GM12878 (cell line): Measurements from ENCODE around the gene LATS2. TPM values are rescaled to one million over a fixed set of nuclear protein-coding genes. Genes with fewer than 3 reads are reported as not detected.

Experiments used
- ATAC-seq: fragments of 200-7000 bp; cut with Tn5 transposase; 3 replicates; pipeline ENCODE4 v1.9.1; 2020; ENCODE audit warnings: mild to moderate bottlenecking, moderate library complexity
- BruUV-seq: library from RNA; stranded (reverse); fragments of 400-500 nt; replicated peaks from 2 replicates; lab custom pipeline; 2021; lab: Mats Ljungman, UMichigan
- CTCF ChIA-PET: fragments of 300-600 bp; sonication (Branson Sonifier 250); formaldehyde crosslinking; extraction: SDS; loops from one replicate; lab custom pipeline; 2021; ENCODE audit warnings: inconsistent platforms; lab: Yijun Ruan, JAX
- POLR2A ChIA-PET: fragments of 350-600 bp; formaldehyde crosslinking; extraction: SDS; loops from one replicate; lab custom pipeline; 2021; ENCODE audit warnings: inconsistent platforms; lab: Charles Lee
- RAD21 ChIA-PET: fragments of 300-600 bp; sonication (Branson Sonifier 250); formaldehyde crosslinking; loops from one replicate; lab custom pipeline; 2023; ENCODE audit warnings: antibody characterized with exemption; ENCODE audit not compliant: unreplicated experiment; lab: Charles Lee
- SMC1A ChIA-PET: fragments of 300-600 bp; sonication (Branson Sonifier 250); formaldehyde crosslinking; loops from one replicate; lab custom pipeline; 2023; ENCODE audit not compliant: unreplicated experiment, uncharacterized antibody; lab: Charles Lee
- DNase-seq: peaks from one replicate; pipeline ENCODE4 v3.0.0-alpha.2; 2011; ENCODE audit warnings: low read depth, low spot score
- FAIRE-seq: peaks from 3 replicates; lab custom pipeline; 2011; peaks lifted over from hg19 to GRCh38; lab: Jason Lieb, UNC
- H2AFZ ChIP-seq: 2 replicates; pipeline ENCODE4 v1.6.0; 2011; ENCODE audit warnings: low read depth, low read length, control low read depth; ENCODE audit not compliant: control insufficient read depth
- H3K27ac ChIP-seq: 2 replicates; pipeline ENCODE4 v1.5.1; 2011; ENCODE audit warnings: control low read depth; ENCODE audit not compliant: control insufficient read depth, insufficient read depth
- H3K27me3 ChIP-seq, 2 experiments: replicated peaks in 1 of 2; 2 replicates each; pipeline versions ENCODE4 v1.6.0 to v1.6.1; 2011; ENCODE audit warnings: low read length in 1 of 2; ENCODE audit not compliant: control insufficient read depth in 2 of 2, insufficient read depth in 2 of 2
- H3K36me3 ChIP-seq, 2 experiments: 2 replicates each; pipeline ENCODE4 v1.5.1; 2011; ENCODE audit warnings: low read length in 1 of 2; ENCODE audit not compliant: control insufficient read depth in 2 of 2, insufficient read depth in 2 of 2
- H3K4me1 ChIP-seq: 2 replicates; pipeline ENCODE4 v1.6.1; 2011; ENCODE audit warnings: mild to moderate bottlenecking, low read length, moderate library complexity, mixed read lengths; ENCODE audit not compliant: control insufficient read depth, insufficient read depth
- H3K4me2 ChIP-seq: 2 replicates; pipeline ENCODE4 v1.6.0; 2011; ENCODE audit warnings: control low read depth; ENCODE audit not compliant: control insufficient read depth, insufficient read depth
- H3K4me3 ChIP-seq: fragments of 200-600 bp; sonication (generic); 2 replicates; pipeline ENCODE4 v1.5.1; 2016
- H3K79me2 ChIP-seq: 2 replicates; pipeline ENCODE4 v1.6.0; 2011; ENCODE audit warnings: low read length; ENCODE audit not compliant: control insufficient read depth, insufficient read depth
- H3K9ac ChIP-seq: 2 replicates; pipeline ENCODE4 v1.8.0; 2011; ENCODE audit warnings: low read length, control low read depth, mixed read lengths; ENCODE audit not compliant: control insufficient read depth, insufficient read depth
- H3K9me3 ChIP-seq: replicated peaks from 3 replicates; pipeline ENCODE4 v1.5.1; 2011; ENCODE audit warnings: mild to moderate bottlenecking, low read length; ENCODE audit not compliant: control insufficient read depth, insufficient read depth
- H4K20me1 ChIP-seq: 2 replicates; pipeline ENCODE4 v1.6.0; 2011; ENCODE audit not compliant: control insufficient read depth, insufficient read depth
- CEBPB ChIP-seq, 2 experiments: fragments of 150-350 bp in 1 of 2; IDR thresholded peaks; 2 replicates each; pipeline ENCODE4 v1.6.1; 2012 to 2014; ENCODE audit warnings: low read depth in 2 of 2, low read length in 2 of 2, borderline replicate concordance in 1 of 2, inconsistent platforms in 1 of 2
- CREB1 ChIP-seq: IDR thresholded peaks from 2 replicates; pipeline ENCODE4 v1.6.1; 2012; ENCODE audit warnings: low read depth, mild to moderate bottlenecking, inconsistent platforms
- GABPA ChIP-seq: IDR thresholded peaks from 2 replicates; pipeline ENCODE4 v1.6.1; 2014; ENCODE audit warnings: antibody characterized with exemption, low read depth, mild to moderate bottlenecking, inconsistent platforms
- GATAD2B ChIP-seq: fragments of 450-650 bp; conservative IDR thresholded peaks from 2 replicates; pipeline ENCODE4 v1.6.1; 2017; ENCODE audit warnings: low read depth, mild to moderate bottlenecking, moderate library complexity
- MXI1 ChIP-seq: fragments of 150-350 bp; IDR thresholded peaks from 2 replicates; pipeline ENCODE4 v1.6.1; 2011; ENCODE audit warnings: low read depth, mild to moderate bottlenecking, inconsistent platforms, low read length, improper control_type of control experiment
- NR2C2 ChIP-seq: IDR thresholded peaks from 2 replicates; pipeline ENCODE4 v1.6.1; 2011; ENCODE audit warnings: borderline replicate concordance, low read depth; ENCODE audit not compliant: control insufficient read depth, insufficient read length
- STAT1 ChIP-seq: fragments of 450-650 bp; conservative IDR thresholded peaks from 2 replicates; pipeline ENCODE4 v1.6.1; 2014; ENCODE audit warnings: antibody characterized with exemption, mild to moderate bottlenecking
- WGBS: methylation state at CpG from one replicate; pipeline ENCODE4 v1.1.6; 2016; ENCODE audit warnings: low lambda C conversion rate; ENCODE audit not compliant: insufficient replicate concordance, insufficient coverage; ENCODE audit errors: missing lambda C conversion rate; 5-methylcytosine and 5-hydroxymethylcytosine counted together
- in situ Hi-C: fragments of 300-500 bp; cut with MboI; formaldehyde crosslinking; loops from 9 replicates; pipeline ENCODE4 v1.14.3; 2018; ENCODE audit warnings: mixed read lengths
- intact Hi-C: fragments of 100-400 bp; cut with micrococcal nuclease; formaldehyde crosslinking; loops from one replicate; pipeline ENCODE4 v1.14.2; 2022; ENCODE audit not compliant: unreplicated experiment
- polyA plus RNA-seq, 11 experiments: library from polyadenylated mRNA; depleted of rRNA in 4 of 11; unstranded in 6 of 11; stranded (reverse) in 5 of 11; fragments of >200 nt; fragmentation: Nextera tagmentation in 4 of 11; fragmentation: Illumina TruSeq in 1 of 11; extraction: Ambion mirVana in 4 of 11; extraction: Trizol in 1 of 11; gene quantifications; 1 replicate in 1 of 11; 2 replicates in 10 of 11; pipeline versions ENCODE4 v1.2.1 to v1.2.3, GENCODE V29; 2011 to 2016; ENCODE audit warnings: inconsistent platforms in 2 of 11, missing spikeins in 2 of 11, low read depth in 1 of 11
- total RNA-seq, 4 experiments: library from RNA; depleted of rRNA in 3 of 4; stranded (reverse); fragments of >200 nt in 3 of 4; fragmentation: Illumina TruSeq in 1 of 4; extraction: Trizol in 1 of 4; gene quantifications; 2 replicates each; pipeline versions ENCODE4 v1.2.1 to v1.2.3, GENCODE V29; 2013 to 2021
- TF ChIP-seq, protein P1 (sequence below): IDR thresholded peaks from 2 replicates; pipeline ENCODE4 v1.6.1; 2011; ENCODE audit warnings: mild to moderate bottlenecking, low read depth, low read length, moderate library complexity; ENCODE audit not compliant: insufficient replicate concordance
- TF ChIP-seq, protein P2 (sequence below): fragments of 150-350 bp; IDR thresholded peaks from 2 replicates; pipeline ENCODE4 v1.6.1; 2014; ENCODE audit warnings: mild to moderate bottlenecking, low read depth, low read length
- TF ChIP-seq, protein P3 (sequence below): fragments of 450-650 bp; IDR thresholded peaks from 2 replicates; pipeline ENCODE4 v1.6.1; 2017; ENCODE audit warnings: low read depth, mild to moderate bottlenecking, moderate library complexity

Gene LATS2
- total and polyA plus RNA-seq, 10 of the 15 experiments (the other 5 are each of a cell fraction or from before 2014, with no cell fraction given): 0.90 to 7.8 (median 2.0) TPM

DNA sequence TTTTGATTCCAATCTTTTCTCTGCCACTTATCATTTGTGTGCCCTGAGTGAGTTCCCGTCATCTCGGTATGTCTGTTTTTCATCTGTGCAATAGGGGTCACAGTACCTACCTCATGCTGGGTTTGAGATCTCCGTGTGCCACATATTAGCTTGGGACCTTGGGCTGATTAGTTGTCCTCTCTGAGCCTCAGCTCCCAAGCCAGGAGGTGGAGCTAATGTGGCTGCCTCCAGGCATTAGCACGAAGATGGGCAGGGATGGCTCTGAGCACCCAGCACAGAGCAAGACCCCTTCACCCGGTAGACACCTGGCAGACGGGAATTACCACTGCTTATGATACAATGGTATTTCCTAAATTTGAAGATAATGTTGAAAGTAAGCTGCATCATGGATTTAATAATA is 123.1 kb downstream of the LATS2 start:
- no peak for FAIRE-seq
- CTCF ChIA-PET: no interaction called here

DNA sequence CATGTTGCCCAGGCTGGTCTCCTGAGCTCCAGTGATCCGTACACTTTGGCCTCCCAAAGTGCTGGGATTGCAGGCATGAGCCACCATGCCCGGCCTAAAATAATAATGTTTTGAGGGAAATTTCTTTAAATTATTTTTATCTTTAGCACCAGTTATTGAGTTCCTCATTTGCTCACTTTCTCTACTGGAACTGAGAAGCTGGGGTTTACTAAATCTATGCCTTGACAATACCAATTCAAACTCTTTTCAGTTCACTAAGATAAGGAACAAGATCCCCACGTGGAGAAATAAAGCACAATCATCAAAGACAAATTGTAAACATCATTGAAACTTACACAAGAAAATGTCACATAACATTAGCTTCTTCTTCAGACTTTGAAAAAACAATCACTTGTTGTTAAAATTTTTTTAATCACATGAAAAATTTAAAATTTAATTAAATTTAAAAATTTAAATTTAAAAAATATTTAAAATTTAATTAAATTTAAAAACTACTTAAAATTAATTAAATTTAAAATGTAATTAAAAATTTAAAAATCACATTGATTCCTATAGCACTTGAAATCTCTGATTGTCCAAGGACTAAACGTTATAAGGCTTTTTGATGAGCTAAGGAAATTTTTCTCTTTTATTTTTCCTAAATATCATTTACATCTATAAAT is 133.7 kb downstream of the LATS2 start:
- Histone ChIP-seq H3K9me3 (no peaks in the 10 kb centered on the region), H3K27me3 (no peaks in the 10 kb centered on the region), H3K4me2 (no peak overlapping the region), H4K20me1 (no peaks in the 10 kb centered on the region), H3K4me1 (no peaks in the 10 kb centered on the region), H3K9ac (no peak overlapping the region), H3K36me3 (no peaks in the 10 kb centered on the region), H3K4me3 (no peak overlapping the region), H2AFZ (no peak overlapping the region), H3K27ac (no peak overlapping the region), H3K79me2 (no peaks in the 10 kb centered on the region)
- ChIA-PET SMC1A (interaction anchor here (0.7 to 3.7 kb wide), 2 partner anchors 433 to 525 kb away, joined by 3 to 19 read pairs; no protein-coding TSS in a partner anchor), POLR2A (no interaction called here), RAD21 (interaction anchor here (0.8 to 2.1 kb wide), 3 partner anchors 68 to 439 kb away, joined by 3 to 5 read pairs (median 3); no protein-coding TSS in a partner anchor), CTCF (interaction anchor here (2.2 to 7.1 kb wide), 2 partner anchors 435 to 732 kb away, joined by 7 to 82 read pairs; no protein-coding TSS in a partner anchor)
- 27% methylated on average over 4 of the region's 4 CpGs for WGBS
- ATAC-seq (no peak), DNase-seq (no peak), FAIRE-seq (no peak)
- BruUV-seq: no TSS peak
- intact Hi-C loops (loop anchor here (1.0 to 5.0 kb wide), 3 partner anchors 100 to 565 kb away; no protein-coding TSS in a partner anchor), in situ Hi-C loops (loop anchor here (5.0 to 25.0 kb wide), 3 partner anchors 220 to 1860 kb away; no protein-coding TSS in a partner anchor)
- TF ChIP-seq MXI1 (no peak), GATAD2B (no peak), CREB1 (no peak), NR2C2 (no peak)
- TF ChIP-seq, protein P1, sequence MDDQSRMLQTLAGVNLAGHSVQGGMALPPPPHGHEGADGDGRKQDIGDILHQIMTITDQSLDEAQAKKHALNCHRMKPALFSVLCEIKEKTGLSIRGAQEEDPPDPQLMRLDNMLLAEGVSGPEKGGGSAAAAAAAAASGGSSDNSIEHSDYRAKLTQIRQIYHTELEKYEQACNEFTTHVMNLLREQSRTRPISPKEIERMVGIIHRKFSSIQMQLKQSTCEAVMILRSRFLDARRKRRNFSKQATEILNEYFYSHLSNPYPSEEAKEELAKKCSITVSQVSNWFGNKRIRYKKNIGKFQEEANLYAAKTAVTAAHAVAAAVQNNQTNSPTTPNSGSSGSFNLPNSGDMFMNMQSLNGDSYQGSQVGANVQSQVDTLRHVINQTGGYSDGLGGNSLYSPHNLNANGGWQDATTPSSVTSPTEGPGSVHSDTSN: no peak
- TF ChIP-seq, protein P2, sequence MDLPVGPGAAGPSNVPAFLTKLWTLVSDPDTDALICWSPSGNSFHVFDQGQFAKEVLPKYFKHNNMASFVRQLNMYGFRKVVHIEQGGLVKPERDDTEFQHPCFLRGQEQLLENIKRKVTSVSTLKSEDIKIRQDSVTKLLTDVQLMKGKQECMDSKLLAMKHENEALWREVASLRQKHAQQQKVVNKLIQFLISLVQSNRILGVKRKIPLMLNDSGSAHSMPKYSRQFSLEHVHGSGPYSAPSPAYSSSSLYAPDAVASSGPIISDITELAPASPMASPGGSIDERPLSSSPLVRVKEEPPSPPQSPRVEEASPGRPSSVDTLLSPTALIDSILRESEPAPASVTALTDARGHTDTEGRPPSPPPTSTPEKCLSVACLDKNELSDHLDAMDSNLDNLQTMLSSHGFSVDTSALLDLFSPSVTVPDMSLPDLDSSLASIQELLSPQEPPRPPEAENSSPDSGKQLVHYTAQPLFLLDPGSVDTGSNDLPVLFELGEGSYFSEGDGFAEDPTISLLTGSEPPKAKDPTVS: no peak
- TF ChIP-seq, protein P3, sequence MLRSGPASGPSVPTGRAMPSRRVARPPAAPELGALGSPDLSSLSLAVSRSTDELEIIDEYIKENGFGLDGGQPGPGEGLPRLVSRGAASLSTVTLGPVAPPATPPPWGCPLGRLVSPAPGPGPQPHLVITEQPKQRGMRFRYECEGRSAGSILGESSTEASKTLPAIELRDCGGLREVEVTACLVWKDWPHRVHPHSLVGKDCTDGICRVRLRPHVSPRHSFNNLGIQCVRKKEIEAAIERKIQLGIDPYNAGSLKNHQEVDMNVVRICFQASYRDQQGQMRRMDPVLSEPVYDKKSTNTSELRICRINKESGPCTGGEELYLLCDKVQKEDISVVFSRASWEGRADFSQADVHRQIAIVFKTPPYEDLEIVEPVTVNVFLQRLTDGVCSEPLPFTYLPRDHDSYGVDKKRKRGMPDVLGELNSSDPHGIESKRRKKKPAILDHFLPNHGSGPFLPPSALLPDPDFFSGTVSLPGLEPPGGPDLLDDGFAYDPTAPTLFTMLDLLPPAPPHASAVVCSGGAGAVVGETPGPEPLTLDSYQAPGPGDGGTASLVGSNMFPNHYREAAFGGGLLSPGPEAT: no peak

More for the DNA sequence above, 123.1 kb downstream of the LATS2 start:
- no TSS peak for BruUV-seq
- no peak for ATAC-seq
- POLR2A ChIA-PET: interaction anchor here (0.7 kb wide), 1 partner anchor 209 kb away, joined by 3 read pairs; no protein-coding TSS in a partner anchor
- no peak for TF ChIP-seq STAT1
- TF ChIP-seq GABPA: no peak
- no peak for TF ChIP-seq CEBPB (IDR thresholded peaks at IDR 0.05; ENCODE audit: borderline replicate concordance in 1 of 2, low read depth in 2 of 2, low read length in 2 of 2)
- TF ChIP-seq, all 136 proteins: peak for 0
- intact Hi-C loops: no loop called here
- in situ Hi-C loops: loop anchor here (25.0 kb wide), 1 partner anchor 1849 kb away; no protein-coding TSS in a partner anchor
- Histone ChIP-seq H3K4me1 (no peaks in the 10 kb centered on the region), H3K79me2 (no peaks in the 10 kb centered on the region), H3K4me3 (no peak overlapping the region), H3K36me3 (no peaks in the 10 kb centered on the region), H3K27me3 (no peaks in the 10 kb centered on the region), H3K27ac (no peak overlapping the region), H4K20me1 (no peaks in the 10 kb centered on the region), H3K9ac (no peak overlapping the region), H3K9me3 (no peaks in the 10 kb centered on the region), H3K4me2 (no peak overlapping the region), H2AFZ (no peak overlapping the region)
- RAD21 ChIA-PET: no interaction called here
- 45% methylated on average over 6 of the region's 6 CpGs for WGBS
- SMC1A ChIA-PET: no interaction called here
- DNase-seq: no peak
